ENCODE results near the gene SUGCT.

- TF ChIP-seq USF2 (CRISPR knock-in tag; IDR thresholded peaks at IDR 0.05) (no peak), NFIX (CRISPR knock-in tag; IDR thresholded peaks at IDR 0.05; ENCODE audit: low read depth) (no peak)
Measured at GRCh38 chr7:40475681-40475982, 340.8 kb downstream of the SUGCT start.

All from K562 (cell line).